Upper lobe of right lung (tissue), 1 donor: Measurements from ENCODE around the gene EGFL7. TPM values are rescaled to one million over a fixed set of nuclear protein-coding genes. Genes with fewer than 3 reads are reported as not detected.

Experiments used
- ATAC-seq: fragments of 200-7000 bp; cut with Tn5 transposase; one replicate; pipeline ENCODE4 v1.9.1; 2020; ENCODE audit warnings: mild to moderate bottlenecking, moderate library complexity
- DNase-seq: peaks from one replicate; pipeline ENCODE4 v3.0.0-alpha.2; 2020
- H3K27ac ChIP-seq: fragments of 200-600 bp; one replicate; pipeline ENCODE4 v1.8.0; 2022
- H3K27me3 ChIP-seq: fragments of 200-600 bp; one replicate; pipeline ENCODE4 v1.8.0; 2022; ENCODE audit warnings: mild to moderate bottlenecking
- H3K36me3 ChIP-seq: fragments of 200-600 bp; one replicate; pipeline ENCODE4 v1.8.0; 2022
- H3K4me1 ChIP-seq: fragments of 200-600 bp; one replicate; pipeline ENCODE4 v1.8.0; 2022
- H3K4me3 ChIP-seq: fragments of 200-600 bp; one replicate; pipeline ENCODE4 v1.8.0; 2022; ENCODE audit warnings: mild to moderate bottlenecking
- H3K9me3 ChIP-seq: fragments of 200-600 bp; one replicate; pipeline ENCODE4 v1.8.0; 2022
- CTCF ChIP-seq: fragments of 200-600 bp; IDR thresholded peaks from one replicate; pipeline ENCODE4 v1.8.0; 2022; ENCODE audit warnings: antibody characterized with exemption
- intact Hi-C: fragments of 100-400 bp; cut with DNase I; formaldehyde crosslinking; loops from one replicate; pipeline ENCODE4 v1.11.0; 2022
- total RNA-seq: library from RNA; stranded (reverse); fragmentation: NEBNext Ultra II Directional; extraction: Animal tissue kit (Norgen Biotek cat#: 25700); gene quantifications from one replicate; pipeline ENCODE4 v1.2.1, GENCODE V29; 2021
- donor health status: DM: no; HTN: yes; CAD: no; lungs with severe emphysema.

The EGFL7 gene
- total RNA-seq, 1 donor from 2014 or later = 302 TPM

- H3K27ac ChIP-seq = peak overlapping the region; percentile 42
These were observed 34.6 kb downstream of the EGFL7 start for GRCh38 chr9:136697146-136697820.

GRCh38 chr9:136697821-136698526 lies 35.3 kb downstream of the EGFL7 start:
- peaks cover 33% of the 10 kb centered on the region for H3K4me1 ChIP-seq
- peak; percentile 8 for ATAC-seq
- no peak overlapping the region for H3K4me3 ChIP-seq
- peak; percentile 81 for DNase-seq
- no peaks in the 10 kb centered on the region for H3K36me3 ChIP-seq
- TF ChIP-seq CTCF = no peak
- intact Hi-C loops = no loop called here
- H3K27ac ChIP-seq = peak overlapping the region; percentile 42
- H3K9me3 ChIP-seq = no peaks in the 10 kb centered on the region
- no peaks in the 10 kb centered on the region for H3K27me3 ChIP-seq

More at GRCh38 chr9:136697146-136697820, 34.6 kb downstream of the EGFL7 start:
- DNase-seq (peak; percentile 69), ATAC-seq (no peak)
- no peak for TF ChIP-seq CTCF
- no peaks in the 10 kb centered on the region for H3K36me3 ChIP-seq
- no peaks in the 10 kb centered on the region for H3K27me3 ChIP-seq
- H3K4me1 ChIP-seq = peaks cover 33% of the 10 kb centered on the region
- intact Hi-C loops = no loop called here
- H3K4me3 ChIP-seq = no peak overlapping the region
- no peaks in the 10 kb centered on the region for H3K9me3 ChIP-seq

GRCh38 chr9:136698635-136699246 lies 36.0 kb downstream of the EGFL7 start:
- peaks cover 26% of the 10 kb centered on the region for H3K4me1 ChIP-seq
- DNase-seq (no peak), ATAC-seq (no peak)
- no peak overlapping the region for H3K27ac ChIP-seq
- TF ChIP-seq CTCF = no peak
- intact Hi-C loops = no loop called here
- H3K9me3 ChIP-seq = no peaks in the 10 kb centered on the region
- no peak overlapping the region for H3K4me3 ChIP-seq
- H3K36me3 ChIP-seq = no peaks in the 10 kb centered on the region
- no peaks in the 10 kb centered on the region for H3K27me3 ChIP-seq

GRCh38 chr9:136700304-136700703 lies 37.6 kb downstream of the EGFL7 start:
- ATAC-seq (no peak), DNase-seq (no peak)
- TF ChIP-seq CTCF = no peak
- intact Hi-C loops = no loop called here
- Histone ChIP-seq H3K27me3 (no peaks in the 10 kb centered on the region), H3K4me3 (no peak overlapping the region), H3K4me1 (peaks cover 14% of the 10 kb centered on the region), H3K9me3 (no peaks in the 10 kb centered on the region), H3K27ac (no peak overlapping the region), H3K36me3 (no peaks in the 10 kb centered on the region)

GRCh38 chr9:136700959-136701667 lies 38.4 kb downstream of the EGFL7 start:
- peak overlapping the region; percentile 19 for H3K4me3 ChIP-seq
- H3K27ac ChIP-seq = no peak overlapping the region
- ATAC-seq (peak; percentile 44), DNase-seq (peak; percentile 64)
- H3K36me3 ChIP-seq = no peaks in the 10 kb centered on the region
- no peaks in the 10 kb centered on the region for H3K27me3 ChIP-seq
- peaks cover 14% of the 10 kb centered on the region for H3K4me1 ChIP-seq
- intact Hi-C loops = no loop called here
- H3K9me3 ChIP-seq = no peaks in the 10 kb centered on the region
- TF ChIP-seq CTCF = no peak
